HUES48 (cell line): ENCODE data around the gene SSUH2.

Experiments used
- H3K27ac ChIP-seq: one replicate; pipeline ENCODE4 v1.7.0; 2013; ENCODE audit warnings: low read depth, low read length, inconsistent platforms
- H3K27me3 ChIP-seq: 2 replicates; pipeline ENCODE4 v1.6.1; 2013; ENCODE audit warnings: mild to moderate bottlenecking, low read length; ENCODE audit not compliant: control insufficient read depth, insufficient read depth
- H3K36me3 ChIP-seq: 2 replicates; pipeline ENCODE4 v1.6.1; 2013; ENCODE audit warnings: low read length; ENCODE audit not compliant: control insufficient read depth, insufficient read depth
- H3K4me1 ChIP-seq: 2 replicates; pipeline ENCODE4 v1.6.1; 2013; ENCODE audit warnings: mild to moderate bottlenecking, low read length; ENCODE audit not compliant: control insufficient read depth, insufficient read depth
- H3K4me3 ChIP-seq: 2 replicates; pipeline ENCODE4 v1.5.1; 2013; ENCODE audit warnings: mild to moderate bottlenecking, low read depth, low read length
- H3K9ac ChIP-seq: 2 replicates; pipeline ENCODE4 v1.6.1; 2013; ENCODE audit warnings: mild to moderate bottlenecking, low read depth, low read length, moderate library complexity
- H3K9me3 ChIP-seq: 2 replicates; pipeline ENCODE4 v1.6.1; 2013; ENCODE audit warnings: low read length; ENCODE audit not compliant: control insufficient read depth, insufficient read depth

The SSUH2 gene

DNA sequence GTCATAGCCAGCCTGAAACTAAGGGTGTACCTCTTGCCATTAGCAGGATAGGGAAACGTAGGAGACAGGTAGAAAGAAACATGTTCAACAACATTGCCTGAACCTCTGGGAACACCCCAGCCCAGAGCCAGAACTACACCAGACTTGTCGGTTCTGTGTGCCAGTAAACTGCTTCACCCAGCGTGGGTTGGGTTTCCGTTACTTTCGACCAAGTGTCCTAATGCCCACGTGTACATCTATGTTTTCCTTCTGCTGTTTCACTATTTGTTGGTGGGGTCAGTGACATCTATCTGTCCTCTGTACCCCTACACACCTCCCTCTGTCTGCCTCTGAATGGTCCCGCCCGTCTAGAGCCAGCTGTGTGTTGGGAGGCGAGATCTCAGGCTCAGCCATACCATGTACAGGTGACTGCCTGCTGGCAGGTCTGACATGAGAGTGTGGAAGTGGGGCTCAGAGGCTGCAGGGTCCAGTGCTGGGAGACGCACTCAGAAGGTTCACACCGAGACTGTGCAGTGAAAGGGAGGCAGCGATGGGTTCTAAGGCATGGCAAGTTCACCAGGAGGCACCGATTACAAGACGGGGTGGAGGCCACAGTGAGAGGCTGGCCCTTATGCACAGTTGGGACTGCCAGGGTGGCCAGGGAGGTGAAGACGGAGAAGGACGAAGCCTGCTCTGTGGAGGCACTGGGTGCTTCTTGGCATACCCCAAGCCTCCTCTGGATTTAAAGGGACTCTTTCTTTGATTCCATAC lies 36.4 kb downstream of the SSUH2 start:
- H3K27ac ChIP-seq = no peak overlapping the region
- H3K36me3 ChIP-seq = no peaks in the 10 kb centered on the region
- H3K4me1 ChIP-seq = no peaks in the 10 kb centered on the region
- H3K9ac ChIP-seq = no peak overlapping the region
- no peaks in the 10 kb centered on the region for H3K27me3 ChIP-seq
- no peaks in the 10 kb centered on the region; the same call in 1 of the 2 replicates for H3K9me3 ChIP-seq
- H3K4me3 ChIP-seq = no peak overlapping the region

DNA sequence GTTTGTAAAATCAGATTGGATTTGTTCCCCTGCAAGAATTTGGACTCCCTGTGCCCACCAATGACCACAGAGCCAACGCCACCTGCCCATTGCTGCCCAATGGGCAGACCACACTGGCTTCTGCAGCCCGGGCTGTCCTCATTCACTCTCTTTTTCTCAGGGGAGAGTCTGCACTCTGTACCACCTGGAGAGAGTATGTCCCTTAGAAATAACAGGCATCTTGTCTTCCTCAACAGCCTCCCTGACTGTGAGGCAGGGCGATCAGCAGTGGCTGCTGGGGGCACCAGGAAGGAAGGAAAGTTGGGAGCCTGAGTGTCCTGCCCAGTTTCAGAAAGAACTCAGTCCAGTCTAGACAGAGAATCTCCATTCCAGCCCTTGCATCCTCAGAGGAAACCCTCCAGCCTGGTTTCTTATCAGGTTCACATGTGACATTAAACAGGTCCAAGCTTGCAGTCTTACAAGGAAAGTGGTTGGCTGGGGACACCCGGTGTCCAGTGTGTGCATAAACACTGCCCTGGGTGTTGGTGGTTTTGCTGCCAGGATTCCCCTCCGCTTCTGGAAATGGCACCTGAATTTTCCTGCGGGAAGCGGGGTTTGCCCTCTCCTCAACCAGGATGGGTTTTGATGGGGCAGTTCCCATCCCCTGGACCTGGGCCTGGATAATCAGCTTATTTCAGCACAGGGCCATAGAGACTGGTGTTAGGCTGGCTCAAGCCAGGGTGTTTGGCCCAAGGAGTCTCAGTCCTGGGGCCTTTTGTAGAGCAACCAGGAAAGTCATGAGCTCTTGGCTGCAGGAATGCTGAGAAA lies 37.2 kb downstream of the SSUH2 start:
- Histone ChIP-seq H3K4me3 (no peak overlapping the region), H3K36me3 (no peaks in the 10 kb centered on the region), H3K9me3 (no peaks in the 10 kb centered on the region; the same call in 1 of the 2 replicates), H3K9ac (no peak overlapping the region), H3K27me3 (no peaks in the 10 kb centered on the region), H3K27ac (no peak overlapping the region), H3K4me1 (no peaks in the 10 kb centered on the region)

DNA sequence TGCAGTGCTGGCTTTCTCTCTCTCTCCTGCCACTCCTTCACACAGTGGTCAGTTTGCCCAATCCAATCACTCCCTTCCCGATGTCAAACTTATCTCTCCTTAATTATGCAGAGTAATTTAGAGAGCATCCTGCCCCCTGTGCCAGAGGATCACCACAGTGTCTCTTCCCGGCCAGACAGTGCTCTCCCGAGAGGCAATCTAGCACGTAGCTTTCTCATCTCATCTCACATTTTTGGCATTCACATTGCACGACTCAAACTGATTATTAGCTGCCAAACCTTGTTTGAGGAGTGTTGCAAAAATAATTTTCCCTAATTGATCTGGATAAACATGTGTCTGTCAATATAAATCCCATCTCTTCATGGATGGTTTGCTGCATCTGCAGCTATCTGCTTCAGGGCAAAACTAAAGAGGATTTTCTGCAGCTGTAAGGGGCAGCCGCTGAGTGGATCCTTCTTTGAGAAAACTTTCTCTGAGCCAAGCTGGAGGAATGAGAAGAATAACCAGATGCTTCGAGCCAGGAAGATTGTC lies 37.8 kb downstream of the SSUH2 start:
- Histone ChIP-seq H3K27me3 (no peaks in the 10 kb centered on the region), H3K4me3 (no peak overlapping the region), H3K9me3 (no peaks in the 10 kb centered on the region; the same call in 1 of the 2 replicates), H3K4me1 (no peaks in the 10 kb centered on the region), H3K36me3 (no peaks in the 10 kb centered on the region), H3K9ac (no peak overlapping the region), H3K27ac (no peak overlapping the region)

DNA sequence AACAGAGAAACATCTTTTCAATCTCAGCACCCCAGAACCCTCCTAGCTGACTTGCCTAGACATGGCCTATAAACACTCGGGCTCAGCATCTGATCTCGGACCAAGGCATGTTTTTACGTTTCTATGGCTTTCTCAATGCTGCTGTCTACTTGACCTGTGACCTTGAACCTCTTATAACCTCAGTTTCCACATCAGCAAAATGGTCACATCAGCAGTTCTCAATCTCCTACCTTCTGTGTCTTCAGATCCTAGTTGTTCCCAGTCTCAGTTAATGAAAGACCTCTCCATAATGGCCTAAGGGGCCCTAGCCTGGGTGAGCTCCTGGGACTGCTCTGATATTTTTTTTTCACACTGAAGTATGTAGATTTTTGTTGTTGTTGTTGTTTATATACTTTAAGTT lies 39.6 kb downstream of the SSUH2 start:
- no peaks in the 10 kb centered on the region for H3K4me1 ChIP-seq
- no peak overlapping the region for H3K9ac ChIP-seq
- no peaks in the 10 kb centered on the region for H3K27me3 ChIP-seq
- no peak overlapping the region for H3K27ac ChIP-seq
- H3K4me3 ChIP-seq = no peak overlapping the region
- no peaks in the 10 kb centered on the region for H3K9me3 ChIP-seq
- H3K36me3 ChIP-seq = no peaks in the 10 kb centered on the region

DNA sequence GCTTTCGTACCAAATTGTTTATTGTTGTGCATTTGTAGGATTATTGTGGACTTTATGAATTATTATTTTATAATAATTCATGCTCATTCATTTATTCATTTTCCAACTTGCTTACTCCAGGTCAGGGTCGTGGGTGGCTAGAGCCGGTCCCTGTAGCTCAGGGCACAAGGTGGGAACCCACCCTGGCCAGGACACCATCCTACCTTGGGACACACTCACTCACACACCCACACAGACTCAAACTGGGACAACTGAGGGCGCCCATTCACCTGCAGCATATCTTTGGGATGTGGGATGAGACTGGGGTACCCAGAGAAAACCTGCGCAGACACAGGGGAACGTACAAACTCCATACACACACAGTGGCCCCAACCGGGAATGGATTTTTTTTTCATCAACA lies 40.6 kb downstream of the SSUH2 start:
- Histone ChIP-seq H3K36me3 (no peaks in the 10 kb centered on the region), H3K4me1 (no peaks in the 10 kb centered on the region), H3K9me3 (no peaks in the 10 kb centered on the region), H3K4me3 (no peak overlapping the region), H3K27ac (no peak overlapping the region), H3K27me3 (no peaks in the 10 kb centered on the region), H3K9ac (no peak overlapping the region)

DNA sequence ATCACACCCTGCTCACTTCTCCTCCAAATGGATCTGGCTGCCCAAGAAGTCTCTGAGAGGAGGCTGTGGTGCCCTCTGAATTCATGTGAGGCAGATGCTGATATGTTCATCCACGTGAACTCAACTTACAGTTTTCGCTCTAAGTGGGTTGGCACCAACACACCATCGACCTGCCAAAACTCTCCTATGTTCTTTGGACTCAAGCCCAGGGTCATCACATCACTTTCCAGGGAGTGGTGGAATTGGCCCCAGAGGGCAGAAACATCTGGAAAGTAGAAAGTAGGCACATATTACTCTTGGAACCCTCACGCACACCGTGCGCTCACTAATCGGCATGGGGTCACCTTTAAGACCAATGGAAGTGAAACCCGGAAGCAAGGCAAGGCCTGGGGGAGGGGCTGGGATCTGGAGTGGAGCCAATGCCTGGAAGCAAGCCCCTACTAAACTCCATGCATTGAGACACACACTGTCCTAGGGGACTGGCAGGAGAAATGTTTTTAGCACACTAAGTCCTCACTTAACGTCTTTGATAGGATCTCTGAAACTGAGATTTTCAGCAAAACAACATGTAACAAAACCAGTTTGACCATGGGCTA lies 41.4 kb downstream of the SSUH2 start:
- Histone ChIP-seq H3K9me3 (no peaks in the 10 kb centered on the region), H3K27me3 (no peaks in the 10 kb centered on the region), H3K4me1 (no peaks in the 10 kb centered on the region), H3K36me3 (no peaks in the 10 kb centered on the region), H3K27ac (no peak overlapping the region), H3K9ac (no peak overlapping the region), H3K4me3 (no peak overlapping the region)

DNA sequence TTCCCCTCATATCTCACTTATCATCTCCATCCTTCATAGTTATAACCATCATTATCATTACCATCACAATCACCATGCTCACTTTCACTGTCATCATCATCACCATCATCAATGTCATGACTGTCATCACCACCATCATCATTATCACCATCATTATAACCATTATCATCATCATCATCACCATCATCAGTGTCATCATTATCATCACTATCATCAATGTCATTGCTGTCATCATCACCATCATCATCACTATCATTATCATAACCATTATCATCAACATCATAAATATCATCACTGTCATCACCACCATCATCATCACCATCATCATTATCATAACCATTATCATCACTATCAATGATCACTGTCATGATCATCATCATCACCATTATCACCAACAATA lies 44.1 kb downstream of the SSUH2 start:
- no peaks in the 10 kb centered on the region for H3K9me3 ChIP-seq
- no peak overlapping the region for H3K27ac ChIP-seq
- no peak overlapping the region for H3K9ac ChIP-seq
- no peaks in the 10 kb centered on the region for H3K27me3 ChIP-seq
- H3K36me3 ChIP-seq = no peaks in the 10 kb centered on the region
- H3K4me1 ChIP-seq = no peaks in the 10 kb centered on the region
- H3K4me3 ChIP-seq = no peak overlapping the region

DNA sequence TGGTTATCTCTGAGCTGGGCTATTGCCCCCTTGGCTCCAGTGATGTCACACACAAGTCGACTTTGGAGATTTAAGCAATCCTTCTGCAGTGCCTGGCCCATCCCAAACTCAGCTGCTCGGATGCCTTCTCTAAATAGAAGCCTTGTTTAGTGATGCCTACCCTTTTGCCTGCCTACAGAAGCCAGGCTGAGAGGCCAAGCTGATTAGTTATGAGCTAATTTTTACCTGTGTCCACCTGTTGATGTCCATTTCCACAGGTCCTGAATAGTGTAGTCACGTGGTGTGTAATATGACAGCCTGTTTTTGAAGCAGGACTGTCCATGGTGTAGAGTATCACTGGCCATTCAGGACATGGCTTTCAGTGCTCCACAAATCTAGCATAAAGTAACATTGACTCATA lies 45.5 kb downstream of the SSUH2 start:
- Histone ChIP-seq H3K27me3 (no peaks in the 10 kb centered on the region), H3K4me3 (no peak overlapping the region), H3K4me1 (no peaks in the 10 kb centered on the region), H3K9me3 (no peaks in the 10 kb centered on the region), H3K27ac (no peak overlapping the region), H3K36me3 (no peaks in the 10 kb centered on the region), H3K9ac (no peak overlapping the region)

DNA sequence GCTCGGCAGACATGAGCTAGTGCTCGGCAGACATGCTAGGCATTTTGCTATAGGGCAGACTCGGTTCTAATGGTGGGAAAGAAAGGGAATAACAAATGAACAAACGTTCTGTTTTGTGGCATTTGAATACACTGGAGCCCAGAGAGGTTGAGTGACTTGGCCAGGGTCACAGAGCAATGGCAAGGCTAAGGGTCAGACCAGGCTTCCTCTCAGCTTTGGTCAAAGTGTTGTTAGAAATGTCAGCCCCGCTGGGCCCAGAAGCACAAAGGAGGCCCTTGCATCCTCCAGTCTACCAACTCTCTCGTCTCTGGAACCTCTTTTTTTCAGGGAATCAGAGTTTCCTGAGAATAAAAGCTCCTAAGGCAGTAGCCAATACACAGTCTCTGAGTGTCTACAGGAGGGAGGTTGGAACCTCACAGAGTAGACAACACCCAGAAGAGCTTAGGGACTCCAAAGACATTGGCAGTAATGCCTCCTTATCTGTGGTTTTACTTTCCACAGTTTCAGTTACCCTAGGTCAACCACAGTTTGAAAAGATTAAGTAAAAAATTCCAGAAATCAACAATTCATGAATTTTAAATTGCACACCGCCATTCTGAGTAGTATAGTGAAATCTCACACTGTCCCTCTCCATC lies 47.3 kb downstream of the SSUH2 start:
- no peak overlapping the region for H3K9ac ChIP-seq
- H3K4me1 ChIP-seq = no peaks in the 10 kb centered on the region
- H3K27me3 ChIP-seq = no peaks in the 10 kb centered on the region
- no peaks in the 10 kb centered on the region for H3K9me3 ChIP-seq
- H3K36me3 ChIP-seq = no peaks in the 10 kb centered on the region
- H3K4me3 ChIP-seq = no peak overlapping the region
- H3K27ac ChIP-seq = no peak overlapping the region

DNA sequence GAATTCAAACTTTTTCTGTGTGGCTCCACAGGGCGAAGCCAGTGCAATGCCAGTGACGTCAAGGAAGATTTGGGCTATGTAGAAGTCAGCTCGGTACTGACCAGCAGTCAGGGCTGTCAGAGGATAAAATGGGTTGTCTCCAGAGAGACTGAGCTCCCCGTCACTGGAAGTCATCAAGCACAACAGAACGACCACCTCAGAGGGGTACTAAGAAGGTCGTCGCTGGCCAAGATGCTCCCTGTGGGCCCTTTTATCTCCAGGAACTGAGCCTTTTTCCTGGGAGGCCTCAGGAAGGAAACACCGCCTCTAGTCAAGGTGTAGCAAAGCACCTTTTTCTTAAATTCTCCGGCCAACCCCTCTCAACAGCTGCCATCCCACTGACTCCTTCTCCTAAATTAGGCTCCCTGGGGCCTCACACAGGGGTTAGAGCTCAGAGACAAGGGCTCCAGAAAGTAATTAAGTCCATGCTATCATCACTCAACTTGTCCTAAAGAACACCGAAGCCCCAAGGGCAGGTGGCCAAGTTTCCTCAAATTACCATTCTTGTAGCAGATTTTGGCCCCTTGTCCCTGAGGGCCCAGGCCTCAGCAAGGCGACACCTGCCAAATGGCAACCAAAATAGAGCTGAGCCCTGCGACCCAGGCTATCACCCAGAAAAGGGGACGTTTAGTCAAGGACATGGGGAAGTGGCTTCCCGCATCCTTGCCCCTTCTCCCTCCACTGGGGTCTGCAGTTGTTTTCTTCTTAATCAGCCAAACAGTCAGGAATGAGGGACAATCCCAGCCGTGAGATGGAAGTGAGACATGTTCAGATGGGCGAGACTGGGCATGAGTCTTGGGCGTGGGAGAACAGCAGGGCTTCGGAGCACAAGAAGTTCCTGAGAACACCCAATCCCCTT lies 48.0 kb downstream of the SSUH2 start:
- no peak overlapping the region for H3K27ac ChIP-seq

More for the DNA sequence above, 48.0 kb downstream of the SSUH2 start:
- H3K4me1 ChIP-seq = no peaks in the 10 kb centered on the region
- no peaks in the 10 kb centered on the region for H3K9me3 ChIP-seq
- H3K36me3 ChIP-seq = no peaks in the 10 kb centered on the region
- H3K27me3 ChIP-seq = no peaks in the 10 kb centered on the region
- H3K4me3 ChIP-seq = no peak overlapping the region
- no peak overlapping the region for H3K9ac ChIP-seq
